HEK293 (cell line): Measurements from ENCODE around the gene PJVK.

Source experiments
- CTCF ChIP-seq: fragments of 450-650 bp; formaldehyde crosslinking; IDR thresholded peaks from 2 replicates; pipeline ENCODE4 v1.5.1; 2016; ENCODE audit warnings: missing biosample characterization, missing genetic modification characterization
- REST ChIP-seq: fragments of 450-650 bp; formaldehyde crosslinking; IDR thresholded peaks from 2 replicates; pipeline ENCODE4 v1.5.1; 2016; ENCODE audit warnings: missing biosample characterization, missing genetic modification characterization
- SALL2 ChIP-seq: fragments of 450-650 bp; formaldehyde crosslinking; IDR thresholded peaks from 2 replicates; pipeline ENCODE4 v1.5.0; 2017; ENCODE audit warnings: missing biosample characterization, mild to moderate bottlenecking, missing genetic modification characterization, borderline replicate concordance
- ZBTB49 ChIP-seq: fragments of 450-650 bp; formaldehyde crosslinking; IDR thresholded peaks from 2 replicates; pipeline ENCODE4 v1.5.1; 2016; ENCODE audit warnings: missing biosample characterization, missing genetic modification characterization, low read depth
- ZNF391 ChIP-seq: fragments of 450-650 bp; formaldehyde crosslinking; IDR thresholded peaks from 2 replicates; pipeline ENCODE4 v1.5.1; 2016; ENCODE audit warnings: low read depth, missing biosample characterization, missing genetic modification characterization, borderline replicate concordance
- ZSCAN30 ChIP-seq: fragments of 450-650 bp; IDR thresholded peaks from 2 replicates; pipeline ENCODE4 v1.5.1; 2018; ENCODE audit warnings: missing biosample characterization, mild to moderate bottlenecking, missing genetic modification characterization, moderate library complexity
- TF ChIP-seq, protein P1 (sequence below): fragments of 450-650 bp; formaldehyde crosslinking; IDR thresholded peaks from 2 replicates; pipeline ENCODE4 v1.5.1; 2016; ENCODE audit warnings: missing biosample characterization, missing genetic modification characterization

DNA sequence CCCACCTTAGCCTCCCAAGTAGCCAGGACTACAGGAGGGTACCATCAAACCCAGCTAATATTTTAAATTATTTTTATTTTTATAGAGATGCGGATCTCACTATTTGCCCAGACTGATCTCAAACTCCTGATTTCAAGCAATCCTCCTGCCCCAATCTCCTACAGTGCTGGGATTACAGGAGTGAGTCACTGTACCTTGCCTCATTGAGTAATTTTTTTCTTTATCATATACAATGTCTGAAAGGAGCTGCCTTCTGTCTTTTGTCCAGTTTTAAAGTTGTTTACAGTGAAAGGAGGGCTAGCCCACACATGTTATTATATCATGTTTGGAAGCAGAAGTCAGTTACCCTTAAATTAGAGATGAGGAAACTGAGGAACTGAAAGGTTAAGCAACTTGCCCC lies 32.8 kb upstream of the PJVK start:
- TF ChIP-seq, protein P1, sequence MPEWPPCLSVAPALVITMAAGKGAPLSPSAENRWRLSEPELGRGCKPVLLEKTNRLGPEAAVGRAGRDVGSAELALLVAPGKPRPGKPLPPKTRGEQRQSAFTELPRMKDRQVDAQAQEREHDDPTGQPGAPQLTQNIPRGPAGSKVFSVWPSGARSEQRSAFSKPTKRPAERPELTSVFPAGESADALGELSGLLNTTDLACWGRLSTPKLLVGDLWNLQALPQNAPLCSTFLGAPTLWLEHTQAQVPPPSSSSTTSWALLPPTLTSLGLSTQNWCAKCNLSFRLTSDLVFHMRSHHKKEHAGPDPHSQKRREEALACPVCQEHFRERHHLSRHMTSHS (tag by site-specific recombination), result no peak
- no peak for TF ChIP-seq ZBTB49
- TF ChIP-seq ZSCAN30 (tag by site-specific recombination), result no peak
- no peak for TF ChIP-seq ZNF391 (tag by site-specific recombination)
- no peak for TF ChIP-seq CTCF
- TF ChIP-seq SALL2 (tag by site-specific recombination), result no peak
- no peak for TF ChIP-seq REST (tag by site-specific recombination)
